CD4-positive, alpha-beta T cell (primary cell): ENCODE data around the gene USP15. TPM values are rescaled to one million over a fixed set of nuclear protein-coding genes. Genes with fewer than 3 reads are reported as not detected.

Source experiments
- ATAC-seq: fragments of 200-7000 bp; cut with Tn5 transposase; one replicate; pipeline ENCODE4 v1.10.0; 2022; ENCODE audit warnings: mild to moderate bottlenecking; ENCODE audit not compliant: poor library complexity
- CTCF ChIA-PET: fragments of 350-600 bp; sonication (Branson Sonifier 250); formaldehyde crosslinking; loops from one replicate; lab custom pipeline; 2021; ENCODE audit warnings: antibody characterized with exemption, inconsistent platforms; lab: Charles Lee
- POLR2A ChIA-PET: fragments of 350-600 bp; sonication (Branson Sonifier 250); formaldehyde crosslinking; loops from one replicate; lab custom pipeline; 2021; ENCODE audit warnings: antibody characterized with exemption, inconsistent platforms; lab: Charles Lee
- DNase-seq, 14 experiments: peaks; one replicate each; pipeline ENCODE4 v3.0.0-alpha.2; 2013 to 2020; ENCODE audit warnings: mixed read lengths in 2 of 14
- H3K27ac ChIP-seq, 2 donors: one replicate each; pipeline versions ENCODE4 v1.5.1 to v1.7.0; 2013; ENCODE audit warnings: low read length in 2 of 2, low read depth in 1 of 2, mild to moderate bottlenecking in 1 of 2
- H3K27me3 ChIP-seq, 2 experiments: 1 replicate in 1 of 2; 2 replicates in 1 of 2; pipeline versions ENCODE4 v1.6.1 to v1.7.0; 2013; ENCODE audit warnings: low read length in 2 of 2, control low read depth in 1 of 2, mild to moderate bottlenecking in 1 of 2, moderate library complexity in 1 of 2; ENCODE audit not compliant: insufficient read depth in 2 of 2, control insufficient read depth in 1 of 2
- H3K36me3 ChIP-seq: one replicate; pipeline ENCODE4 v1.6.1; 2013; ENCODE audit warnings: low read length, control low read depth; ENCODE audit not compliant: insufficient read depth
- H3K4me1 ChIP-seq: one replicate; pipeline ENCODE4 v1.6.1; 2013; ENCODE audit warnings: low read length, control low read depth; ENCODE audit not compliant: insufficient read depth
- H3K4me3 ChIP-seq: one replicate; pipeline ENCODE4 v1.5.1; 2013; ENCODE audit warnings: mild to moderate bottlenecking, low read length, moderate library complexity
- H3K9me3 ChIP-seq, 2 experiments: 1 replicate in 1 of 2; 2 replicates in 1 of 2; pipeline versions ENCODE4 v1.6.1 to v1.7.0; 2013; ENCODE audit warnings: low read length in 2 of 2, mild to moderate bottlenecking in 2 of 2, control low read depth in 1 of 2, moderate library complexity in 1 of 2; ENCODE audit not compliant: control insufficient read depth in 1 of 2, insufficient read depth in 1 of 2
- H3K27ac Mint-ChIP-seq: one replicate; pipeline ENCODE4 v1.8.0; 2020; ENCODE audit warnings: mixed read lengths
- H3K27me3 Mint-ChIP-seq: one replicate; pipeline ENCODE4 v1.8.0; 2021; ENCODE audit warnings: mixed read lengths
- H3K36me3 Mint-ChIP-seq: one replicate; pipeline ENCODE4 v1.8.0; 2021; ENCODE audit warnings: low read depth, mixed read lengths
- H3K4me1 Mint-ChIP-seq: one replicate; pipeline ENCODE4 v1.8.0; 2021; ENCODE audit warnings: low read depth, mixed read lengths
- H3K4me3 Mint-ChIP-seq: one replicate; pipeline ENCODE4 v1.8.0; 2020; ENCODE audit warnings: mild to moderate bottlenecking, mixed read lengths
- H3K9me3 Mint-ChIP-seq: one replicate; pipeline ENCODE4 v1.8.0; 2020; ENCODE audit warnings: mixed read lengths
- CTCF ChIP-seq: fragments of 200-600 bp; IDR thresholded peaks from one replicate; pipeline ENCODE4 v1.8.0; 2022; ENCODE audit warnings: antibody characterized with exemption, mild to moderate bottlenecking
- intact Hi-C, 2 experiments: fragments of 100-400 bp; cut with DNase I in 1 of 2; cut with micrococcal nuclease in 1 of 2; formaldehyde crosslinking; loops; one replicate each; pipeline versions ENCODE4 v1.15.1 to v1.9.0; 2023 to 2025; cut with DNase I, micrococcal nuclease
- total RNA-seq, 174 experiments: library from RNA in 2 of 174; stranded (reverse) in 2 of 174; gene quantifications; one replicate each; pipeline ENCODE4 v1.2.3 and lab custom pipeline; 2021 to 2026

The USP15 gene
- total RNA-seq, 2 experiments from 2014 or later, result 212 to 218 TPM

- peaks cover 44% of the 10 kb centered on the region for H3K36me3 ChIP-seq
- H3K4me3 Mint-ChIP-seq, result no peak overlapping the region
- peaks cover 73% of the 10 kb centered on the region for H3K36me3 Mint-ChIP-seq
- H3K9me3 ChIP-seq, result no peaks in the 10 kb centered on the region
- no peaks in the 10 kb centered on the region for H3K27me3 Mint-ChIP-seq
- POLR2A ChIA-PET, result no interaction called here
- DNase-seq (no peak), ATAC-seq (no peak)
- no peaks in the 10 kb centered on the region for H3K9me3 Mint-ChIP-seq
- no peak overlapping the region for H3K27ac ChIP-seq
- intact Hi-C loops, result no loop called here
- no peak for TF ChIP-seq CTCF
- H3K4me1 ChIP-seq, result no peaks in the 10 kb centered on the region
- H3K4me3 ChIP-seq, result no peak overlapping the region
- peak overlapping the region; percentile 65 for H3K27ac Mint-ChIP-seq
- H3K27me3 ChIP-seq, result no peaks in the 10 kb centered on the region
- peaks cover 29% of the 10 kb centered on the region for H3K4me1 Mint-ChIP-seq
- CTCF ChIA-PET, result no interaction called here
Observed at GRCh38 chr12:62328296-62328921, 68.2 kb downstream of the USP15 start.

GRCh38 chr12:62331306-62331705 is 71.1 kb downstream of the USP15 start:
- ATAC-seq (no peak), DNase-seq (no peak)
- no peak overlapping the region for H3K4me3 Mint-ChIP-seq
- peaks cover 50% of the 10 kb centered on the region for H3K4me1 Mint-ChIP-seq
- Histone ChIP-seq H3K27ac (no peak overlapping the region), H3K4me1 (no peaks in the 10 kb centered on the region), H3K4me3 (no peak overlapping the region), H3K9me3 (no peaks in the 10 kb centered on the region), H3K36me3 (peaks cover 39% of the 10 kb centered on the region), H3K27me3 (no peaks in the 10 kb centered on the region)
- ChIA-PET POLR2A (no interaction called here), CTCF (no interaction called here)
- no peaks in the 10 kb centered on the region for H3K27me3 Mint-ChIP-seq
- intact Hi-C loops, result no loop called here
- peaks cover 85% of the 10 kb centered on the region for H3K36me3 Mint-ChIP-seq
- no peaks in the 10 kb centered on the region for H3K9me3 Mint-ChIP-seq
- peak overlapping the region; percentile 62 for H3K27ac Mint-ChIP-seq
- TF ChIP-seq CTCF, result no peak

GRCh38 chr12:62332598-62332997 is 72.4 kb downstream of the USP15 start:
- ChIA-PET CTCF (interaction anchor here (1.9 kb wide), 1 partner anchor 16 kb away, joined by 5 read pairs; no protein-coding TSS in a partner anchor), POLR2A (no interaction called here)
- Mint-ChIP-seq H3K27ac (peak overlapping the region; percentile 49), H3K9me3 (peaks cover 4% of the 10 kb centered on the region), H3K36me3 (peaks cover 91% of the 10 kb centered on the region), H3K4me3 (no peak overlapping the region), H3K27me3 (no peaks in the 10 kb centered on the region), H3K4me1 (peaks cover 51% of the 10 kb centered on the region)
- no peak for TF ChIP-seq CTCF
- H3K4me1 ChIP-seq, result no peaks in the 10 kb centered on the region
- H3K27me3 ChIP-seq, result no peaks in the 10 kb centered on the region
- no peak overlapping the region for H3K27ac ChIP-seq
- no peak overlapping the region for H3K4me3 ChIP-seq
- H3K9me3 ChIP-seq, result no peaks in the 10 kb centered on the region
- ATAC-seq, result no peak
- intact Hi-C loops, result no loop called here
- H3K36me3 ChIP-seq, result peaks cover 41% of the 10 kb centered on the region
- no peak for DNase-seq
